Brain microvascular endothelial cell (primary cell): Measurements from ENCODE around the gene VPS26A.

Experiments used
- DNase-seq: peaks from one replicate; pipeline ENCODE4 v3.0.0-alpha.2; 2020
- H3K27ac ChIP-seq: fragments of 250-450 bp; sonication (Bioruptor Pico); 2 replicates; pipeline ENCODE4 v1.5.1; 2020; ENCODE audit warnings: mild to moderate bottlenecking, moderate library complexity
- H3K27me3 ChIP-seq: fragments of 250-450 bp; sonication (Bioruptor Pico); replicated peaks from 2 replicates; pipeline ENCODE4 v1.5.1; 2020; ENCODE audit warnings: mild to moderate bottlenecking
- H3K36me3 ChIP-seq: fragments of 250-450 bp; sonication (Bioruptor Pico); replicated peaks from 2 replicates; pipeline ENCODE4 v1.5.1; 2020; ENCODE audit warnings: mild to moderate bottlenecking
- H3K4me3 ChIP-seq: 2 replicates; pipeline ENCODE4 v1.5.1; 2011; ENCODE audit warnings: low read depth, mild to moderate bottlenecking, control low read depth, low read length, moderate library complexity
- CTCF ChIP-seq: IDR thresholded peaks from 2 replicates; pipeline ENCODE4 v1.5.1; 2011; ENCODE audit warnings: low read depth, mild to moderate bottlenecking, moderate library complexity, low read length, control low read depth, inconsistent platforms; ENCODE audit errors: missing control alignments
- in situ Hi-C: cut with HindIII; loops from 2 replicates; pipeline ENCODE4 v1.10.0; 2017; ENCODE audit warnings: low sequenced_read_pairs, low pct_ligation_motif_present

The VPS26A gene

GRCh38 chr10:69104994-69105790 lies 18.8 kb upstream of the VPS26A start:
- no peak for DNase-seq
- Histone ChIP-seq H3K4me3 (no peak overlapping the region), H3K27ac (no peak overlapping the region), H3K36me3 (peaks cover 33% of the 10 kb centered on the region), H3K27me3 (no peaks in the 10 kb centered on the region)
- in situ Hi-C loops = no loop called here
- TF ChIP-seq CTCF = no peak

- Histone ChIP-seq H3K27ac (no peak overlapping the region), H3K4me3 (no peak overlapping the region), H3K36me3 (peaks cover 26% of the 10 kb centered on the region), H3K27me3 (no peaks in the 10 kb centered on the region)
- in situ Hi-C loops = no loop called here
- DNase-seq = no peak
- no peak for TF ChIP-seq CTCF
Measured at GRCh38 chr10:69107176-69107490, 16.8 kb upstream of the VPS26A start.

- H3K4me3 ChIP-seq = no peak overlapping the region
- TF ChIP-seq CTCF = no peak
- H3K36me3 ChIP-seq = peaks cover 26% of the 10 kb centered on the region
- in situ Hi-C loops = no loop called here
- H3K27me3 ChIP-seq = no peaks in the 10 kb centered on the region
- no peak overlapping the region for H3K27ac ChIP-seq
- DNase-seq = no peak
Measured at GRCh38 chr10:69107699-69108098, 16.3 kb upstream of the VPS26A start.

- Histone ChIP-seq H3K4me3 (no peak overlapping the region), H3K27ac (no peak overlapping the region), H3K27me3 (no peaks in the 10 kb centered on the region), H3K36me3 (no peaks in the 10 kb centered on the region)
- TF ChIP-seq CTCF = no peak
- DNase-seq = no peak
- in situ Hi-C loops = no loop called here
Measured at GRCh38 chr10:69119896-69120295, 4.1 kb upstream of the VPS26A start.

- in situ Hi-C loops = no loop called here
- no peaks in the 10 kb centered on the region for H3K27me3 ChIP-seq
- TF ChIP-seq CTCF = peak; percentile 67
- peak overlapping the region; percentile 81 for H3K4me3 ChIP-seq
- no peaks in the 10 kb centered on the region for H3K36me3 ChIP-seq
- peak; percentile 80 for DNase-seq
- peak overlapping the region; percentile 89 for H3K27ac ChIP-seq
Measured at GRCh38 chr10:69123306-69123746, 652 bp upstream of the VPS26A start.
